SK-N-SH (cell line): ENCODE results near the gene MFAP2. TPM values are rescaled to one million over a fixed set of nuclear protein-coding genes. Genes with fewer than 3 reads are reported as not detected.

Experiments
- CTCF ChIA-PET: fragments of 300-600, 350-600 bp; formaldehyde crosslinking; extraction: SDS; loops from one replicate; lab custom pipeline; 2021; lab: Yijun Ruan, JAX
- POLR2A ChIA-PET: fragments of 350-600 bp; sonication (Branson Sonifier 250); formaldehyde crosslinking; extraction: SDS; loops from one replicate; lab custom pipeline; 2020; ENCODE audit warnings: antibody characterized with exemption, inconsistent platforms; lab: Yijun Ruan, JAX
- DNase-seq: peaks from one replicate; pipeline ENCODE4 v3.0.0; 2012
- H2AFZ ChIP-seq: fragments of 200-600 bp; sonication (generic); 2 replicates; pipeline ENCODE4 v1.8.1; 2016; ENCODE audit warnings: antibody characterized with exemption, mild to moderate bottlenecking, low read depth
- H3F3A ChIP-seq: fragments of 200-600 bp; sonication (generic); replicated peaks from 2 replicates; pipeline ENCODE3; 2016; ENCODE audit warnings: antibody characterized with exemption, mild to moderate bottlenecking; ENCODE audit not compliant: insufficient read depth
- H3K27ac ChIP-seq, 2 experiments: fragments of 200-500 bp in 1 of 2; fragments of 200-600 bp in 1 of 2; sonication (Bioruptor generic) in 1 of 2; sonication (generic), shearing (Covaris generic) in 1 of 2; 2 replicates each; pipeline versions ENCODE4 v1.5.1 to v1.6.1; 2014 to 2016; ENCODE audit warnings: low read depth in 2 of 2, inconsistent platforms in 1 of 2, low read length in 1 of 2, mild to moderate bottlenecking in 1 of 2, mixed read lengths in 1 of 2
- H3K27me3 ChIP-seq: fragments of 200-600 bp; sonication (generic), shearing (Covaris generic); 2 replicates; pipeline ENCODE4 v1.6.1; 2016; ENCODE audit warnings: mixed run types; ENCODE audit not compliant: insufficient read depth
- H3K36me3 ChIP-seq, 2 experiments: fragments of 200-500 bp in 1 of 2; fragments of 200-600 bp in 1 of 2; sonication (Bioruptor generic) in 1 of 2; sonication (generic) in 1 of 2; replicated peaks in 1 of 2; 2 replicates each; pipeline versions ENCODE3 to v1.5.1; 2014 to 2016; ENCODE audit warnings: low read length in 1 of 2, mild to moderate bottlenecking in 1 of 2; ENCODE audit not compliant: insufficient read depth in 2 of 2, control insufficient read depth in 1 of 2
- H3K4me1 ChIP-seq, 2 experiments: fragments of 200-500 bp in 1 of 2; fragments of 200-600 bp in 1 of 2; sonication (Bioruptor generic) in 1 of 2; sonication (generic), shearing (Covaris generic) in 1 of 2; 2 replicates each; pipeline versions ENCODE4 v1.5.1 to v1.6.1; 2014 to 2016; ENCODE audit warnings: low read depth in 1 of 2, low read length in 1 of 2, mixed run types in 1 of 2; ENCODE audit not compliant: insufficient read depth in 2 of 2, control insufficient read depth in 1 of 2
- H3K4me2 ChIP-seq: fragments of 200-600 bp; sonication (generic), shearing (Covaris generic); 2 replicates; pipeline ENCODE4 v1.6.1; 2017; ENCODE audit warnings: mixed run types
- H3K4me3 ChIP-seq, 2 experiments: fragments of 200-500 bp in 1 of 2; fragments of 200-600 bp in 1 of 2; sonication (Bioruptor generic) in 1 of 2; sonication (generic), shearing (Covaris generic) in 1 of 2; 2 replicates each; pipeline versions ENCODE4 v1.5.1 to v1.8.1; 2014 to 2016; ENCODE audit warnings: low read depth in 2 of 2, inconsistent platforms in 1 of 2, low read length in 1 of 2, mild to moderate bottlenecking in 1 of 2, mixed read lengths in 1 of 2, moderate library complexity in 1 of 2
- H3K79me2 ChIP-seq: fragments of 200-600 bp; sonication (generic); 2 replicates; pipeline ENCODE4 v1.8.1; 2017; ENCODE audit warnings: mild to moderate bottlenecking; ENCODE audit not compliant: insufficient read depth
- H3K9ac ChIP-seq: fragments of 200-600 bp; sonication (generic); 2 replicates; pipeline ENCODE4 v1.6.1; 2017; ENCODE audit warnings: mixed run types
- H3K9me2 ChIP-seq: fragments of 200-600 bp; sonication (generic); 2 replicates; pipeline ENCODE4 v1.6.1; 2017; ENCODE audit warnings: mixed run types
- H3K9me3 ChIP-seq: fragments of 200-600 bp; sonication (generic); 2 replicates; pipeline ENCODE4 v1.6.1; 2017; ENCODE audit warnings: mixed run types, mild to moderate bottlenecking, moderate library complexity
- H4K20me1 ChIP-seq: fragments of 200-600 bp; sonication (generic); 2 replicates; pipeline ENCODE4 v1.6.1; 2017; ENCODE audit warnings: mild to moderate bottlenecking, mixed run types; ENCODE audit not compliant: insufficient read depth
- CHD2 ChIP-seq: fragments of 150-350 bp; IDR thresholded peaks from 2 replicates; pipeline ENCODE4 v1.6.1; 2018; ENCODE audit warnings: low read length; ENCODE audit not compliant: partially characterized antibody
- ELF1 ChIP-seq: IDR thresholded peaks from 2 replicates; pipeline ENCODE4 v1.4.0; 2012
- EP300 ChIP-seq, 2 experiments: IDR thresholded peaks; 2 replicates each; pipeline versions ENCODE4 v1.4.0 to v1.6.1; 2012; ENCODE audit warnings: borderline replicate concordance in 1 of 2, low read depth in 1 of 2, low read length in 1 of 2
- FOSL2 ChIP-seq: IDR thresholded peaks from 2 replicates; pipeline ENCODE4 v1.4.0; 2012; ENCODE audit warnings: low read depth, mild to moderate bottlenecking, moderate library complexity, borderline replicate concordance
- FOXJ3 ChIP-seq: sonication (generic); formaldehyde crosslinking; IDR thresholded peaks from 2 replicates; pipeline ENCODE4 v1.5.1; 2020; ENCODE audit warnings: mild to moderate bottlenecking, missing genetic modification reagents
- FOXM1 ChIP-seq: IDR thresholded peaks from 2 replicates; pipeline ENCODE4 v1.4.0; 2012; ENCODE audit warnings: low read depth, mild to moderate bottlenecking
- GABPA ChIP-seq: IDR thresholded peaks from 2 replicates; pipeline ENCODE4 v1.4.0; 2012; ENCODE audit warnings: low read depth, mild to moderate bottlenecking
- GATA2 ChIP-seq: sonication (generic); formaldehyde crosslinking; IDR thresholded peaks from 2 replicates; pipeline ENCODE4 v1.5.0; 2020; ENCODE audit warnings: mild to moderate bottlenecking, missing genetic modification reagents
- JUND ChIP-seq: IDR thresholded peaks from 2 replicates; pipeline ENCODE4 v1.4.0; 2012
- NFIC ChIP-seq: IDR thresholded peaks from 2 replicates; pipeline ENCODE4 v1.4.0; 2012; ENCODE audit warnings: borderline replicate concordance
- NRF1 ChIP-seq: IDR thresholded peaks from 2 replicates; pipeline ENCODE4 v1.6.1; 2012; ENCODE audit warnings: low read depth, mild to moderate bottlenecking, low read length
- POLR2AphosphoS5 ChIP-seq: IDR thresholded peaks from 2 replicates; pipeline ENCODE4 v1.6.1; 2012; ENCODE audit warnings: low read depth, low read length
- RAD21 ChIP-seq: IDR thresholded peaks from 2 replicates; pipeline ENCODE4 v1.6.1; 2012; ENCODE audit warnings: mild to moderate bottlenecking, low read length
- RXRA ChIP-seq: IDR thresholded peaks from 2 replicates; pipeline ENCODE4 v1.4.0; 2012; ENCODE audit warnings: low read depth, mild to moderate bottlenecking, borderline replicate concordance
- SIN3A ChIP-seq: IDR thresholded peaks from 2 replicates; pipeline ENCODE4 v1.6.1; 2012; ENCODE audit warnings: low read depth, mild to moderate bottlenecking, low read length, moderate library complexity, borderline replicate concordance
- TCF12 ChIP-seq: IDR thresholded peaks from 2 replicates; pipeline ENCODE4 v1.4.0; 2012
- TEAD4 ChIP-seq: IDR thresholded peaks from 2 replicates; pipeline ENCODE4 v1.4.0; 2012; ENCODE audit warnings: mild to moderate bottlenecking, borderline replicate concordance; ENCODE audit not compliant: insufficient read depth
- YY1 ChIP-seq: IDR thresholded peaks from 2 replicates; pipeline ENCODE4 v1.4.0; 2012; ENCODE audit warnings: low read depth, mild to moderate bottlenecking
- WGBS: methylation state at CpG from one replicate; pipeline ENCODE4 v1.1.6; 2017; ENCODE audit warnings: low lambda C conversion rate; 5-methylcytosine and 5-hydroxymethylcytosine counted together
- polyA plus RNA-seq, 3 experiments: library from polyadenylated mRNA; depleted of rRNA; stranded (reverse); fragments of >200 nt; gene quantifications; 2 replicates each; pipeline ENCODE4 v1.2.3, GENCODE V29; 2012
- TF ChIP-seq, protein P1 (sequence below): IDR thresholded peaks from 2 replicates; pipeline ENCODE4 v1.4.0; 2012; ENCODE audit warnings: low read depth, borderline replicate concordance
- TF ChIP-seq, protein P2 (sequence below): IDR thresholded peaks from 2 replicates; pipeline ENCODE4 v1.6.1; 2012; ENCODE audit warnings: mild to moderate bottlenecking, low read depth, low read length, moderate library complexity
- TF ChIP-seq, protein P3 (sequence below): IDR thresholded peaks from 2 replicates; pipeline ENCODE4; 2012
- TF ChIP-seq, protein P4 (sequence below): IDR thresholded peaks from 2 replicates; pipeline ENCODE4 v1.4.0; 2012; ENCODE audit warnings: low read depth
- TF ChIP-seq, protein P5 (sequence below): fragments of 200-600 bp; sonication (generic); IDR thresholded peaks from 2 replicates; pipeline ENCODE4 v1.6.1; 2017; ENCODE audit warnings: antibody characterized with exemption, mild to moderate bottlenecking, moderate library complexity

MFAP2 gene
- polyA plus RNA-seq, 1 of the 3 experiments (the other 2 are of a cell fraction): 189 TPM

DNA sequence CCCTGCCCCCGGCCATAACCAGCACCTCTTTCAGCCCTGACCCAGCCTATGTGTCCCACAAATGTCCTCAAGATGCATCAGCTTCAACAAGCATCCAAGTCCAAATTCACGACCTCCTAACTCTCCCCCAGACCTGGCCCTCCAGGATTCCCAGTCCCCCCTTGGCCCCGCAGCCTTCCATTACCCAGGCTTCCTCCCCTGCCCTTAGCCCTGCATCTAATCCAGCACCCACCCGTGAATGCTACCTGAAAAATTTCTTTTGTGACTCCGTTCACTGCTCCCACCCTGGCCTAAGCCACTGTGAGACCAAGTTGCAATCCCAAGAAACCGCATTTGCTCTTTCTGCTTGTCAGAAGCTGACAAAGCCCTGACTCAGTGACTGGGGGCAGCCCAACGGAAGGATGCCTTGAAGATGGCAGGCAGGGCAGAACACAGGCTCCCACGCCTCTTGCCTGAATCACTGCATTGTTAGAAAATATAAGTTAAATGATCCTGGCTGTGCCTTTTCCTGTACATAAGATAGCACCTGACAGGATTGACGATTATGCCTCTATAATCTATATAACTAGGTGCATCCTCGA, 939 bp upstream of the MFAP2 start:
- POLR2A ChIA-PET: interaction anchor here (1.0 to 3.9 kb wide), 2 partner anchors 15 to 21 kb away, joined by 4 to 39 read pairs; no protein-coding TSS in a partner anchor
- CTCF ChIA-PET: interaction anchor here (0.6 to 5.5 kb wide), 4 partner anchors 17 to 50 kb away, joined by 3 to 32 read pairs (median 10); no protein-coding TSS in a partner anchor

More for the DNA sequence above, 939 bp upstream of the MFAP2 start:
- no peak for TF ChIP-seq FOXJ3
- no peak for TF ChIP-seq RAD21
- peak; percentile 83 for TF ChIP-seq FOSL2
- TF ChIP-seq FOXM1: no peak
- TF ChIP-seq GATA2: no peak
- TF ChIP-seq, protein P1, sequence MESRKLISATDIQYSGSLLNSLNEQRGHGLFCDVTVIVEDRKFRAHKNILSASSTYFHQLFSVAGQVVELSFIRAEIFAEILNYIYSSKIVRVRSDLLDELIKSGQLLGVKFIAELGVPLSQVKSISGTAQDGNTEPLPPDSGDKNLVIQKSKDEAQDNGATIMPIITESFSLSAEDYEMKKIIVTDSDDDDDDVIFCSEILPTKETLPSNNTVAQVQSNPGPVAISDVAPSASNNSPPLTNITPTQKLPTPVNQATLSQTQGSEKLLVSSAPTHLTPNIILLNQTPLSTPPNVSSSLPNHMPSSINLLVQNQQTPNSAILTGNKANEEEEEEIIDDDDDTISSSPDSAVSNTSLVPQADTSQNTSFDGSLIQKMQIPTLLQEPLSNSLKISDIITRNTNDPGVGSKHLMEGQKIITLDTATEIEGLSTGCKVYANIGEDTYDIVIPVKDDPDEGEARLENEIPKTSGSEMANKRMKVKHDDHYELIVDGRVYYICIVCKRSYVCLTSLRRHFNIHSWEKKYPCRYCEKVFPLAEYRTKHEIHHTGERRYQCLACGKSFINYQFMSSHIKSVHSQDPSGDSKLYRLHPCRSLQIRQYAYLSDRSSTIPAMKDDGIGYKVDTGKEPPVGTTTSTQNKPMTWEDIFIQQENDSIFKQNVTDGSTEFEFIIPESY: no peak
- TF ChIP-seq RXRA: peak; percentile 51; the same call in 1 of the 2 replicates
- TF ChIP-seq TCF12: peak; percentile 89
- TF ChIP-seq TEAD4: no peak
- TF ChIP-seq, protein P2, sequence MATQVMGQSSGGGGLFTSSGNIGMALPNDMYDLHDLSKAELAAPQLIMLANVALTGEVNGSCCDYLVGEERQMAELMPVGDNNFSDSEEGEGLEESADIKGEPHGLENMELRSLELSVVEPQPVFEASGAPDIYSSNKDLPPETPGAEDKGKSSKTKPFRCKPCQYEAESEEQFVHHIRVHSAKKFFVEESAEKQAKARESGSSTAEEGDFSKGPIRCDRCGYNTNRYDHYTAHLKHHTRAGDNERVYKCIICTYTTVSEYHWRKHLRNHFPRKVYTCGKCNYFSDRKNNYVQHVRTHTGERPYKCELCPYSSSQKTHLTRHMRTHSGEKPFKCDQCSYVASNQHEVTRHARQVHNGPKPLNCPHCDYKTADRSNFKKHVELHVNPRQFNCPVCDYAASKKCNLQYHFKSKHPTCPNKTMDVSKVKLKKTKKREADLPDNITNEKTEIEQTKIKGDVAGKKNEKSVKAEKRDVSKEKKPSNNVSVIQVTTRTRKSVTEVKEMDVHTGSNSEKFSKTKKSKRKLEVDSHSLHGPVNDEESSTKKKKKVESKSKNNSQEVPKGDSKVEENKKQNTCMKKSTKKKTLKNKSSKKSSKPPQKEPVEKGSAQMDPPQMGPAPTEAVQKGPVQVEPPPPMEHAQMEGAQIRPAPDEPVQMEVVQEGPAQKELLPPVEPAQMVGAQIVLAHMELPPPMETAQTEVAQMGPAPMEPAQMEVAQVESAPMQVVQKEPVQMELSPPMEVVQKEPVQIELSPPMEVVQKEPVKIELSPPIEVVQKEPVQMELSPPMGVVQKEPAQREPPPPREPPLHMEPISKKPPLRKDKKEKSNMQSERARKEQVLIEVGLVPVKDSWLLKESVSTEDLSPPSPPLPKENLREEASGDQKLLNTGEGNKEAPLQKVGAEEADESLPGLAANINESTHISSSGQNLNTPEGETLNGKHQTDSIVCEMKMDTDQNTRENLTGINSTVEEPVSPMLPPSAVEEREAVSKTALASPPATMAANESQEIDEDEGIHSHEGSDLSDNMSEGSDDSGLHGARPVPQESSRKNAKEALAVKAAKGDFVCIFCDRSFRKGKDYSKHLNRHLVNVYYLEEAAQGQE: no peak
- TF ChIP-seq EP300 (IDR thresholded peaks at IDR 0.05; ENCODE audit: borderline replicate concordance in 1 of 2, low read depth in 1 of 2, low read length in 1 of 2): peak in 1 of 2 experiments; percentile 77; a peak in 1 of 4 replicates
- TF ChIP-seq, protein P3, sequence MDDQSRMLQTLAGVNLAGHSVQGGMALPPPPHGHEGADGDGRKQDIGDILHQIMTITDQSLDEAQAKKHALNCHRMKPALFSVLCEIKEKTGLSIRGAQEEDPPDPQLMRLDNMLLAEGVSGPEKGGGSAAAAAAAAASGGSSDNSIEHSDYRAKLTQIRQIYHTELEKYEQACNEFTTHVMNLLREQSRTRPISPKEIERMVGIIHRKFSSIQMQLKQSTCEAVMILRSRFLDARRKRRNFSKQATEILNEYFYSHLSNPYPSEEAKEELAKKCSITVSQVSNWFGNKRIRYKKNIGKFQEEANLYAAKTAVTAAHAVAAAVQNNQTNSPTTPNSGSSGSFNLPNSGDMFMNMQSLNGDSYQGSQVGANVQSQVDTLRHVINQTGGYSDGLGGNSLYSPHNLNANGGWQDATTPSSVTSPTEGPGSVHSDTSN: peak; percentile 81
- peak; percentile 80 for TF ChIP-seq JUND
- peak; percentile 38; the same call in 1 of the 2 replicates for TF ChIP-seq YY1
- peak; percentile 61; the same call in 1 of the 2 replicates for TF ChIP-seq POLR2AphosphoS5
- TF ChIP-seq, protein P4, sequence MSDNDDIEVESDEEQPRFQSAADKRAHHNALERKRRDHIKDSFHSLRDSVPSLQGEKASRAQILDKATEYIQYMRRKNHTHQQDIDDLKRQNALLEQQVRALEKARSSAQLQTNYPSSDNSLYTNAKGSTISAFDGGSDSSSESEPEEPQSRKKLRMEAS: peak; percentile 78
- no peak for TF ChIP-seq CHD2
- TF ChIP-seq, protein P5, sequence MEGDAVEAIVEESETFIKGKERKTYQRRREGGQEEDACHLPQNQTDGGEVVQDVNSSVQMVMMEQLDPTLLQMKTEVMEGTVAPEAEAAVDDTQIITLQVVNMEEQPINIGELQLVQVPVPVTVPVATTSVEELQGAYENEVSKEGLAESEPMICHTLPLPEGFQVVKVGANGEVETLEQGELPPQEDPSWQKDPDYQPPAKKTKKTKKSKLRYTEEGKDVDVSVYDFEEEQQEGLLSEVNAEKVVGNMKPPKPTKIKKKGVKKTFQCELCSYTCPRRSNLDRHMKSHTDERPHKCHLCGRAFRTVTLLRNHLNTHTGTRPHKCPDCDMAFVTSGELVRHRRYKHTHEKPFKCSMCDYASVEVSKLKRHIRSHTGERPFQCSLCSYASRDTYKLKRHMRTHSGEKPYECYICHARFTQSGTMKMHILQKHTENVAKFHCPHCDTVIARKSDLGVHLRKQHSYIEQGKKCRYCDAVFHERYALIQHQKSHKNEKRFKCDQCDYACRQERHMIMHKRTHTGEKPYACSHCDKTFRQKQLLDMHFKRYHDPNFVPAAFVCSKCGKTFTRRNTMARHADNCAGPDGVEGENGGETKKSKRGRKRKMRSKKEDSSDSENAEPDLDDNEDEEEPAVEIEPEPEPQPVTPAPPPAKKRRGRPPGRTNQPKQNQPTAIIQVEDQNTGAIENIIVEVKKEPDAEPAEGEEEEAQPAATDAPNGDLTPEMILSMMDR: no peak
- no peak for TF ChIP-seq SIN3A
- no peak for TF ChIP-seq NRF1
- peak; percentile 66; the same call in 1 of the 2 replicates for TF ChIP-seq NFIC
- no peak for TF ChIP-seq ELF1
- no peak for TF ChIP-seq GABPA
- Histone ChIP-seq H3K4me3 (peak overlapping the region in 1 of 2 experiments; percentile 62; a peak in 1 of 4 replicates), H3K27me3 (no peaks in the 10 kb centered on the region), H3K36me3 (peaks cover 7 to 8% of the 10 kb centered on the region in 2 experiments), H3K9me3 (no peaks in the 10 kb centered on the region), H3K27ac (peak overlapping the region in 1 of 2 experiments; percentile 87; a peak in 2 of 4 replicates), H3K4me2 (peak overlapping the region; percentile 94), H3K4me1 (peaks cover 26 to 45% of the 10 kb centered on the region in 2 experiments; a peak in 2 of 4 replicates), H3K9me2 (no peaks in the 10 kb centered on the region), H3K79me2 (peaks cover 40% of the 10 kb centered on the region), H3K9ac (peak overlapping the region; percentile 94; the same call in 1 of the 2 replicates), H3F3A (peaks cover 19% of the 10 kb centered on the region), H4K20me1 (peaks cover 26% of the 10 kb centered on the region), H2AFZ (no peak overlapping the region)
- DNase-seq: no peak
- WGBS: 42% methylated on average over 10 of the region's 10 CpGs
